B cell (primary cell): ENCODE data around the gene ZFP3.

Experiments used
- CTCF ChIP-seq: fragments of 200-600 bp; IDR thresholded peaks from one replicate; pipeline ENCODE4 v1.8.0; 2022; ENCODE audit warnings: antibody characterized with exemption, mild to moderate bottlenecking
- EZH2 ChIP-seq: IDR thresholded peaks from 2 replicates; pipeline ENCODE4 v1.6.1; 2012; ENCODE audit warnings: borderline replicate concordance, low read depth, mild to moderate bottlenecking, moderate library complexity, low read length; ENCODE audit not compliant: insufficient read depth, poor library complexity, severe bottlenecking

GRCh38 chr17:5131146-5131715 is 53.0 kb downstream of the ZFP3 start:
- TF ChIP-seq CTCF (no peak), EZH2 (no peak)
